SK-N-MC (cell line): ENCODE results near the gene ACP1.

ENCODE experiments used
- EZH2 ChIP-seq: fragments of 200-600 bp; sonication (generic); IDR thresholded peaks from one replicate; pipeline ENCODE4 v1.6.1; 2017; ENCODE audit warnings: antibody characterized with exemption
- FOXP2 ChIP-seq: optimal IDR thresholded peaks from 2 replicates; pipeline ENCODE3; 2011; ENCODE audit warnings: mild to moderate bottlenecking, moderate library complexity; ENCODE audit not compliant: insufficient read depth; ENCODE audit errors: extremely low read length, control extremely low read depth
- POLR2AphosphoS5 ChIP-seq: IDR thresholded peaks from 2 replicates; pipeline ENCODE4 v1.6.1; 2012; ENCODE audit warnings: mild to moderate bottlenecking, low read depth, low read length, borderline replicate concordance

DNA sequence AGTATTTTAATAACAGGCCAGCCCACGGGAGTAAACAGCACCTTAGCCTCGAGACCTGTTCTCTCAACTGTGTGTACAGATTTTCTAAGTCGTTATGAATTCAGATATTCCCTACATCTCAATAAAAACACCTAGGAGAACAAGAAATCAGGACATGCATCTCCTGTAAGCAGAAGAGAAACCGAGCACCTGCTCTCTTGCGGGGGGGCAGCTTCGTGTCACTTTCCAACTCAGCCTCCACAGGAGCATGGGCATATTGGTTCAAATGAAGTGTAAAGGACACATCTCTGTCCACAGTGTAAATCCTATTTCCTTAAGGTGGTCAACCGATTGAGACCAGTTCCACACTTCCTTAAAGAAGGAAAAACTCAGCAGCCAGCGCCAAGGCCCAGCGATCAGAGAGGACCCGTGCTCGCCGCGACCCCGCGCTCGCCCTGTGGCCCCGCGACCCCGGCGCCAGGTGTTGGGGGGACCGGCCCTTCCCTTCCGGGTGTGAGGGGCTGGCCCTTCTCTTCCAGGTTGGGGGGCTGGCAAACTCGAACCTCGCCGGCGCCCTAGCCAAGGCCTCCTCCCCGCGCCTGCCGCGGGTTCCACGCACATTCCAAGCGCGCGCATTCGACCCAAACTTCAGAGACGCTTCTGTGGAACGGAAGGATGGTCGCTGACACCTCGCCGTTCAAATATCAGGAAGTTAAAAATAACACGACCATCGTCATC lies 1.6 kb upstream of the ACP1 start:
- TF ChIP-seq EZH2 (no peak), POLR2AphosphoS5 (no peak), FOXP2 (no peak)
